Colonic mucosa (tissue), 4 donors: Measurements from ENCODE around the gene ACAA2. TPM values are rescaled to one million over a fixed set of nuclear protein-coding genes. Genes with fewer than 3 reads are reported as not detected.

ENCODE experiments used
- DNase-seq: peaks from one replicate; pipeline ENCODE4 v3.0.0-alpha.2; 2020
- H3K27ac ChIP-seq: fragments of 200-600 bp; one replicate; pipeline ENCODE4 v1.8.0; 2021
- H3K27me3 ChIP-seq: fragments of 200-600 bp; one replicate; pipeline ENCODE4 v1.8.0; 2021
- H3K36me3 ChIP-seq: fragments of 200-600 bp; one replicate; pipeline ENCODE4 v1.8.0; 2021
- H3K4me1 ChIP-seq: fragments of 200-600 bp; one replicate; pipeline ENCODE4 v1.8.0; 2021; ENCODE audit warnings: mild to moderate bottlenecking
- H3K4me3 ChIP-seq: fragments of 200-600 bp; one replicate; pipeline ENCODE4 v1.8.0; 2021
- H3K9ac ChIP-seq, 2 donors: one replicate each; pipeline ENCODE4 v1.7.0; 2013; ENCODE audit warnings: control low read depth in 2 of 2, low read depth in 2 of 2, low read length in 2 of 2
- H3K9me3 ChIP-seq: fragments of 200-600 bp; one replicate; pipeline ENCODE4 v1.8.0; 2021
- intact Hi-C: fragments of 100-400 bp; cut with DNase I; formaldehyde crosslinking; loops from one replicate; pipeline ENCODE4 v1.14.1; 2022
- total RNA-seq, 2 donors: library from RNA; stranded (reverse); fragmentation: NEBNext Ultra II Directional in 1 of 2; extraction: Animal tissue kit (Norgen Biotek cat#: 25700) in 1 of 2; gene quantifications; one replicate each; pipeline ENCODE4 v1.2.1, GENCODE V29; 2021
- TF ChIP-seq, protein P1 (sequence below): fragments of 200-600 bp; IDR thresholded peaks from one replicate; pipeline ENCODE4 v1.8.0; 2022; ENCODE audit warnings: antibody characterized with exemption, mild to moderate bottlenecking
- donor health status: healthy.
- donor health status: DM: no; HTN: no; CAD: no.
- donor health status: DM: no; HTN: no; CAD: no.

The ACAA2 gene, protein sequence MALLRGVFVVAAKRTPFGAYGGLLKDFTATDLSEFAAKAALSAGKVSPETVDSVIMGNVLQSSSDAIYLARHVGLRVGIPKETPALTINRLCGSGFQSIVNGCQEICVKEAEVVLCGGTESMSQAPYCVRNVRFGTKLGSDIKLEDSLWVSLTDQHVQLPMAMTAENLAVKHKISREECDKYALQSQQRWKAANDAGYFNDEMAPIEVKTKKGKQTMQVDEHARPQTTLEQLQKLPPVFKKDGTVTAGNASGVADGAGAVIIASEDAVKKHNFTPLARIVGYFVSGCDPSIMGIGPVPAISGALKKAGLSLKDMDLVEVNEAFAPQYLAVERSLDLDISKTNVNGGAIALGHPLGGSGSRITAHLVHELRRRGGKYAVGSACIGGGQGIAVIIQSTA
- total RNA-seq = 100 to 1,000 TPM; 152 to 276 TPM

DNA sequence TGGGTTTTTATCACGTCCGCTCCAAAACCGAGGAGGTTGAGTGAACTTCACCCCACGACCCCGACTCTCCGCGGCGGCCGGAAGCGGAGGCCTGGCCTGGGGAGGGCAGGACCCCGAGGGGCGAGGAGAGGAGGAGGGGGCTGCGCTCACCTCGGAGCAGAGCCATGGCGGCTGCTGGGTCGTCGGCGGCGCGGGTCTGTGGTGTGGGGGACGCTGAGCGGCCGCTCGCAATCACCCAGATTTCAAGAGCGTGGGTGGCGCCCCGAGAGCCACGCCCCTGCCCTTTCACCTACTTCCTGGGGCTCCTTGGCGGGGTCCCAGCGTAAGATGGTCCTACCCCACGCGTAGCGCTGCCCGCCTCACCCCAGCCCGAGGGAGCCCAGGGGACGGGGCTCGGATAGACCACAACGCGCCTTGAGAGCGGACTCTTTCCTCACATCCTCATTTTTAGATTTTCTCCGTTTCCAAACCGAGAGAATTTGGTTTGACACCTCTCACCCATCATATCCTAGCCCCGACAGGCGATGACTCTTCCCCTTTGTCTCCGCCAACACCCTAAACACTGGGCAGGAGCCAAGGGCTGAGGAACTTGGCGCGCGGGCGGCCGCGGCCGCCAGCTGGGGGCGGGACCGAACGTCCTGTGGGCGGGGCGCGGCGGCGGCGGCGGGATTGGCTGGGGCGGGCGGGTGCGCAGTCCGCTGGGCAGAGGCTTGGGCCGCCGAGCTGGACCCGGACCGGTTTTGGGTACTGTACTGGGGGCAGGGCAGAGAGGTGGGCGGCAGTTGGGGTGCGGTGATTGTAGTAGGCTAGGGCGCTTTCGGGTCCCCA is at the start of gene ACAA2:
ACAA2 (minus strand) TSS at position 215 of the 828 bp plus-strand sequence; CDS start at position 166, 49 bp downstream.
- Histone ChIP-seq H3K4me1 (no peaks in the 10 kb centered on the region), H3K9me3 (no peaks in the 10 kb centered on the region), H3K27me3 (no peaks in the 10 kb centered on the region), H3K27ac (peak within 1 kb of the TSS; percentile 99), H3K4me3 (peak within 1 kb of the TSS; percentile 61), H3K9ac (peak within 1 kb of the TSS; percentile 94 to 96), H3K36me3 (no peaks in the 10 kb centered on the region)
- TF ChIP-seq, protein P1, sequence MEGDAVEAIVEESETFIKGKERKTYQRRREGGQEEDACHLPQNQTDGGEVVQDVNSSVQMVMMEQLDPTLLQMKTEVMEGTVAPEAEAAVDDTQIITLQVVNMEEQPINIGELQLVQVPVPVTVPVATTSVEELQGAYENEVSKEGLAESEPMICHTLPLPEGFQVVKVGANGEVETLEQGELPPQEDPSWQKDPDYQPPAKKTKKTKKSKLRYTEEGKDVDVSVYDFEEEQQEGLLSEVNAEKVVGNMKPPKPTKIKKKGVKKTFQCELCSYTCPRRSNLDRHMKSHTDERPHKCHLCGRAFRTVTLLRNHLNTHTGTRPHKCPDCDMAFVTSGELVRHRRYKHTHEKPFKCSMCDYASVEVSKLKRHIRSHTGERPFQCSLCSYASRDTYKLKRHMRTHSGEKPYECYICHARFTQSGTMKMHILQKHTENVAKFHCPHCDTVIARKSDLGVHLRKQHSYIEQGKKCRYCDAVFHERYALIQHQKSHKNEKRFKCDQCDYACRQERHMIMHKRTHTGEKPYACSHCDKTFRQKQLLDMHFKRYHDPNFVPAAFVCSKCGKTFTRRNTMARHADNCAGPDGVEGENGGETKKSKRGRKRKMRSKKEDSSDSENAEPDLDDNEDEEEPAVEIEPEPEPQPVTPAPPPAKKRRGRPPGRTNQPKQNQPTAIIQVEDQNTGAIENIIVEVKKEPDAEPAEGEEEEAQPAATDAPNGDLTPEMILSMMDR = no peak
- DNase-seq = peak; percentile 94
- intact Hi-C loops = no loop called here

DNA sequence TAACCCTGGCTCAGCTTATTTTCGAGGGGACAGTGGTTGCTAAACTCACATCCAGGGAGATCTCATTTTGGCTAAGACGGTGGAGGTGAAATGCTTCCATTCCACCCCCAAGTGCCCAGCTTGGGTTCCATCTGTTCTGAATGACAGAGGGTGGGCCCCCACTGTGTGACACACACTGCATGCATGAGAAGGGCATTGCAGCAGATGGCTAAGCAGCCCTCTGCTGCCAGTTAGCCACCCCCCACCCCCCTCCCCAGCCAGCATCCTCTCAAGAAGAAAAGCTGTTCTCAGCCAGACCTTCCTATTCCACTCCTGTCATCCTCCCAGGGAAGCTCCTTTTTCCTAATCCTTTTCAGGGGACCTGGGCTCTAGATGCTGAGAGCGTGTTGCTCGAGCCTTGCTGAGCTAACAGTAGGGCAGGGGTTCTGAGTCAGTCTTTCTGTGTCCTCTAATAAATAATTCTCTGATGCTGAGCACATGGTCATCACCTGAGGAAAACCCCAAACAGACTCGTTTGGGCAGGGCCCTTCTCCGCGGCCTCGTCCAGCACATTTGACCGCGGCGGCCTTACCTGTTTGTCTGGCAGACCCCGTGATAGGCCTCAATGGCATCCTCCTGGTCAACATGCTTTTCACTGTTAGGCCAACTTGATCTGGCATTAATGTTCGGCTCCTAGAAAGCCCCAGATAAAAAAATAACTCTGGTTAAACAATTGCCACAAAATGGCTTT is 49.5 kb upstream of the ACAA2 start:
- intact Hi-C loops = no loop called here
- Histone ChIP-seq H3K4me1 (peaks cover 5% of the 10 kb centered on the region), H3K27me3 (no peaks in the 10 kb centered on the region), H3K36me3 (no peaks in the 10 kb centered on the region), H3K9me3 (no peaks in the 10 kb centered on the region), H3K9ac (no peak overlapping the region), H3K27ac (no peak overlapping the region), H3K4me3 (no peak overlapping the region)
- TF ChIP-seq, protein P1 = no peak
- DNase-seq = no peak

DNA sequence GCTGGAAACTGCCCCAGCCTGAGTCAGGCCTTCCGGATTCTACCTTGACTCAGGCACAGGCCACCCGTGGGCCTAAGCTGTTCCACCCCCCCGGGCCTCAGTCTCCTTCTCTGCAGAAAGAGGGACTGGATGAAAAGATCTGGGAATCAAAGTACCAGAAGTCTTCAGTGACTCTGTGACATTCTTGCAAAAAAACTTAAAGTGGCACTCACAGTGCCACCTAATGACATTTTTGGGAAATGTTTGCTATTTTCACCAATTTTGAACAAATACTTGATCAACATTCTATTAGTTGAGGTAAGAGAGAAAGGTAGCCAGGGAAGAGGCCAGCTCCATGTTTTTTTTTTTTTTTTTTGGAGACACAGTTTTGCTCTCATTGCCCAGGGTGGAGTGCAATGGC is 48.3 kb upstream of the ACAA2 start:
- peaks cover 5% of the 10 kb centered on the region for H3K4me1 ChIP-seq
- TF ChIP-seq, protein P1 = peak; percentile 25
- no peak overlapping the region for H3K4me3 ChIP-seq
- no peaks in the 10 kb centered on the region for H3K9me3 ChIP-seq
- intact Hi-C loops = no loop called here
- DNase-seq = no peak
- no peaks in the 10 kb centered on the region for H3K36me3 ChIP-seq
- no peak overlapping the region for H3K9ac ChIP-seq
- no peak overlapping the region for H3K27ac ChIP-seq
- H3K27me3 ChIP-seq = no peaks in the 10 kb centered on the region

DNA sequence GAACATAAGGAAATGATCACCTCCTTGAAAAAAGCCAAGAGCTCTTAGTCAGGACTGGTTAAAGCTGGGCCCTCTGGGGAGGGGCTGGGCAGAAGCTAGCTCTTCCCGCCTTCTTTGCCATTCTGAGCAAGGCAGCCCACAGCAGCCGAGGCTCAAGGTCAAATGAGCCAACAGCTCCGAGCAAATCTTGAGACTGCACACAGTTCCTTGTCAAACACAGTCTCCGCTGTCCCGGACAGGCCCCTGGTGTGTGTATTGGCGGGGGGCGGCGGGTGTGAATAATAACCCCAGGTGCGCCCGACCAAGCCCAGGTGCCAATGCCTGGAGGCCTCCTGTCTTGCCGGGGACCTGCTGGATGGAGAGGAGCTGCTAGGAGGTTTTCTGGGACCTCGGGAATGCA is 46.4 kb upstream of the ACAA2 start:
- Histone ChIP-seq H3K4me1 (peaks cover 5% of the 10 kb centered on the region), H3K27me3 (no peaks in the 10 kb centered on the region), H3K36me3 (no peaks in the 10 kb centered on the region), H3K9ac (peak overlapping the region; percentile 40 to 82), H3K4me3 (no peak overlapping the region), H3K9me3 (no peaks in the 10 kb centered on the region), H3K27ac (peak overlapping the region; percentile 93)
- TF ChIP-seq, protein P1 = no peak
- intact Hi-C loops = loop anchor here (5.0 kb wide), 2 partner anchors 297 to 347 kb away; partner anchors contain the start of gene LIPG
- no peak for DNase-seq

DNA sequence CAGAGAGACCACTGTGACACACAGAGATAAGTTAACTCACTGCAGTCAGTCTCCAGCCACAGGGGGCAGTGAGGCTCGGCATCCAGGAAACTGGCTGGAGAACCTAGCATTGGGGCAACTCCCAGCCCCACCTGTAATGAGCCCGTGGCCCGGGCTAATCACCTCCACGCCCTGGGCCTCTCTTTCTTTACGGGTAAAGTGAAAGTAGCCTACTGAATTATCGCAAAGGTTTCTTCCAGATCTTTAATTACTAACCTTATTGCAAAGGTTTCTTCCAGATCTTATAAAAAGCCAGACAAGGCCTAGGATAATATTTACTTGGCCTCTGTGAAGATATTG is 45.7 kb upstream of the ACAA2 start:
- TF ChIP-seq, protein P1 = no peak
- intact Hi-C loops = loop anchor here (5.0 kb wide), 2 partner anchors 297 to 347 kb away; partner anchors contain the start of gene LIPG

More for the DNA sequence above, 45.7 kb upstream of the ACAA2 start:
- Histone ChIP-seq H3K4me3 (no peak overlapping the region), H3K9me3 (no peaks in the 10 kb centered on the region), H3K4me1 (peaks cover 5% of the 10 kb centered on the region), H3K36me3 (no peaks in the 10 kb centered on the region), H3K27me3 (no peaks in the 10 kb centered on the region), H3K27ac (peak overlapping the region; percentile 93), H3K9ac (peak overlapping the region in 1 of 2 donors; percentile 82)
- DNase-seq = peak; percentile 83
